HepG2 (cell line): ENCODE results near the gene TIPIN. TPM values are rescaled to one million over a fixed set of nuclear protein-coding genes. Genes with fewer than 3 reads are reported as not detected.

Source experiments
- BHLHE40 ChIP-seq: IDR thresholded peaks from 2 replicates; pipeline ENCODE4 v1.6.1; 2011; ENCODE audit warnings: low read length, improper control_type of control experiment
- CREM ChIP-seq, 2 experiments: sonication (generic) in 1 of 2; formaldehyde crosslinking in 1 of 2; IDR thresholded peaks; 2 replicates each; pipeline versions ENCODE4 v1.4.0 to v1.6.1; 2016 to 2020; ENCODE audit warnings: antibody characterized with exemption in 1 of 2, mild to moderate bottlenecking in 1 of 2, missing genetic modification reagents in 1 of 2
- EED ChIP-seq: sonication (generic); formaldehyde crosslinking; IDR thresholded peaks from 2 replicates; pipeline ENCODE4 v1.5.0; 2020; ENCODE audit warnings: mild to moderate bottlenecking, missing genetic modification reagents
- FIP1L1 ChIP-seq: fragments of 200-400 bp; formaldehyde crosslinking; IDR thresholded peaks from 2 replicates; pipeline ENCODE4 v1.6.1; 2018; ENCODE audit warnings: low read depth, mild to moderate bottlenecking, low read length, moderate library complexity, borderline replicate concordance; ENCODE audit not compliant: insufficient read depth
- GATAD1 ChIP-seq: IDR thresholded peaks from 2 replicates; pipeline ENCODE4 v1.6.1; 2016; ENCODE audit warnings: missing genetic modification reagents, missing compliant biosample characterization
- IRX3 ChIP-seq: sonication (generic); formaldehyde crosslinking; IDR thresholded peaks from 2 replicates; pipeline ENCODE4 v1.8.1; 2023; ENCODE audit warnings: mild to moderate bottlenecking, low read depth, missing genetic modification reagents, borderline replicate concordance
- KLF9 ChIP-seq: IDR thresholded peaks from 2 replicates; pipeline ENCODE4 v1.6.1; 2016; ENCODE audit warnings: low read depth
- NFE2L2 ChIP-seq: fragments of 150-350 bp; IDR thresholded peaks from 2 replicates; pipeline ENCODE4 v1.6.1; 2014; ENCODE audit warnings: low read length
- PLRG1 ChIP-seq: fragments of 450-650 bp; conservative IDR thresholded peaks from 2 replicates; pipeline ENCODE4 v1.6.1; 2016
- RARA ChIP-seq: IDR thresholded peaks from 2 replicates; pipeline ENCODE4 v1.6.1; 2016; ENCODE audit warnings: missing genetic modification reagents, missing compliant biosample characterization
- RBM39 ChIP-seq: fragments of 200-400 bp; formaldehyde crosslinking; IDR thresholded peaks from one replicate; pipeline ENCODE4 v1.6.1; 2018; ENCODE audit warnings: antibody characterized with exemption, mild to moderate bottlenecking, low read depth, low read length; ENCODE audit not compliant: poor library complexity, severe bottlenecking
- SOX5 ChIP-seq: IDR thresholded peaks from 2 replicates; pipeline ENCODE4 v1.6.1; 2016; ENCODE audit warnings: borderline replicate concordance
- SP1 ChIP-seq, 2 experiments: fragments of 450-650 bp in 1 of 2; sonication (generic) in 1 of 2; formaldehyde crosslinking in 1 of 2; IDR thresholded peaks; 2 replicates each; pipeline versions ENCODE4 v1.4.0 to v1.6.1; 2016 to 2020; ENCODE audit warnings: missing genetic modification reagents in 1 of 2
- SRSF9 ChIP-seq: fragments of 200-400 bp; formaldehyde crosslinking; IDR thresholded peaks from 2 replicates; pipeline ENCODE4 v1.6.1; 2018; ENCODE audit warnings: borderline replicate concordance, mild to moderate bottlenecking, low read depth, low read length; ENCODE audit not compliant: insufficient read depth, poor library complexity, severe bottlenecking
- TBX3 ChIP-seq: fragments of 450-650 bp; IDR thresholded peaks from 2 replicates; pipeline ENCODE4 v1.6.1; 2017; ENCODE audit warnings: antibody characterized with exemption, mild to moderate bottlenecking, inconsistent platforms, borderline replicate concordance
- TOPORS ChIP-seq: sonication (generic); formaldehyde crosslinking; IDR thresholded peaks from 2 replicates; pipeline ENCODE4 v1.8.0; 2023; ENCODE audit warnings: mild to moderate bottlenecking, missing genetic modification reagents
- ZC3H13 ChIP-seq: sonication (generic); formaldehyde crosslinking; IDR thresholded peaks from 2 replicates; pipeline ENCODE4 v1.8.1; 2023; ENCODE audit warnings: mild to moderate bottlenecking, missing genetic modification reagents, moderate library complexity
- ZNF550 ChIP-seq: sonication (generic); formaldehyde crosslinking; IDR thresholded peaks from 2 replicates; pipeline ENCODE4 v1.4.0; 2020; ENCODE audit warnings: mild to moderate bottlenecking, missing genetic modification reagents, borderline replicate concordance
- ZNF598 ChIP-seq: sonication (generic); formaldehyde crosslinking; IDR thresholded peaks from 2 replicates; pipeline ENCODE4 v1.5.1; 2020; ENCODE audit warnings: mild to moderate bottlenecking, missing genetic modification reagents, borderline replicate concordance
- ZNF780A ChIP-seq: sonication (generic); formaldehyde crosslinking; IDR thresholded peaks from 2 replicates; pipeline ENCODE4 v1.8.0; 2022; ENCODE audit warnings: mild to moderate bottlenecking, missing genetic modification reagents, moderate library complexity
- ZSCAN29 ChIP-seq: sonication (generic); formaldehyde crosslinking; conservative IDR thresholded peaks from 2 replicates; pipeline ENCODE4 v1.4.0; 2020; ENCODE audit warnings: mild to moderate bottlenecking, missing genetic modification reagents
- polyA plus RNA-seq, 8 experiments: library from polyadenylated mRNA; depleted of rRNA in 3 of 8; stranded (reverse) in 7 of 8; unstranded in 1 of 8; fragments of >200 nt; fragmentation: Illumina TruSeq in 4 of 8; extraction: Trizol in 4 of 8; gene quantifications; 2 replicates each; pipeline versions ENCODE4 v1.2.1 to v1.2.3, GENCODE V29; 2011 to 2016; ENCODE audit warnings: low read depth in 4 of 8, missing spikeins in 1 of 8, mixed read lengths in 1 of 8; ENCODE audit not compliant: insufficient read depth in 1 of 8
- total RNA-seq, 5 experiments: library from RNA; depleted of rRNA; stranded (reverse); fragments of >200 nt; fragmentation: Illumina TruSeq; extraction: Trizol; gene quantifications; 2 replicates each; pipeline ENCODE4 v1.2.3, GENCODE V29; 2016; ENCODE audit warnings: low read depth in 1 of 5
- TF ChIP-seq, protein P1 (sequence below): sonication (generic); formaldehyde crosslinking; IDR thresholded peaks from 2 replicates; pipeline ENCODE4 v1.8.1; 2023; ENCODE audit warnings: mild to moderate bottlenecking, inconsistent platforms, moderate library complexity, missing genetic modification reagents, borderline replicate concordance
- TF ChIP-seq, protein P2 (sequence below): sonication (generic); formaldehyde crosslinking; IDR thresholded peaks from 2 replicates; pipeline ENCODE4 v1.4.0; 2020; ENCODE audit warnings: mild to moderate bottlenecking, missing genetic modification reagents
- TF ChIP-seq, protein P3 (sequence below): sonication (generic); formaldehyde crosslinking; IDR thresholded peaks from 2 replicates; pipeline ENCODE4 v1.5.0; 2020; ENCODE audit warnings: mild to moderate bottlenecking, missing genetic modification reagents

Gene TIPIN
- total and polyA plus RNA-seq, 2 of the 13 experiments (the other 11 are each of a cell fraction or from before 2014, with no cell fraction given) = 2.7 to 28.6 TPM

DNA sequence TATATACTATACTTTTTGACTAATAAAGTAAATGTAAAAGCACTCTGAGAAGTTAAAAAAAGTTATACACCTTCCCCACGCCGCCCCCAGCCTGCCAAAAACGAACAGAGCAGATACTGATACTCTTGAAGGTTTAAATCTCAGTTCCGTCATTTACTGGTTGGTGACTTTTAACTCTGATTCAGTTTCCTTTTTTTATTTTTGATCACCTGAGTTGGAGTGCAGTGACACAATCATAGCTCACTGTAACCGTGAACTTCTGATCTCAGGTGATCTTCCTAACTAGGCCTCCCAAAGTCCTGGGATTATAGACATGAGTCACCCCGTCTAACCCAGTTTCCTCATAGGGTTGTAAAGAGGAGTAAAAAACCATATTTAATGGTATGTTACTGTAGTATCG is 3.3 kb upstream of the TIPIN start (continued):
- TF ChIP-seq TOPORS (no peak), NFE2L2 (no peak), SOX5 (CRISPR knock-in tag) (no peak), RARA (CRISPR knock-in tag) (peak; percentile 79), RBM39 (no peak), IRX3 (CRISPR knock-in tag) (no peak), BHLHE40 (peak; percentile 47; the same call in 1 of the 2 replicates), SP1 (IDR thresholded peaks at IDR 0.05) (no peak), SP1 (CRISPR knock-in tag; IDR thresholded peaks at IDR 0.05) (no peak), CREM (IDR thresholded peaks at IDR 0.05) (0 out of 2 replicates have a peak, but pooled peaks have one; percentile 16), CREM (CRISPR knock-in tag; IDR thresholded peaks at IDR 0.05) (no peak), KLF9 (CRISPR knock-in tag) (no peak), ZC3H13 (CRISPR knock-in tag) (no peak), EED (no peak), ZNF550 (no peak), ZNF598 (CRISPR knock-in tag) (no peak), PLRG1 (no peak), ZSCAN29 (no peak), TBX3 (no peak), SRSF9 (no peak), ZNF780A (CRISPR knock-in tag) (no peak), FIP1L1 (no peak), GATAD1 (CRISPR knock-in tag) (no peak)
- TF ChIP-seq, protein P1, sequence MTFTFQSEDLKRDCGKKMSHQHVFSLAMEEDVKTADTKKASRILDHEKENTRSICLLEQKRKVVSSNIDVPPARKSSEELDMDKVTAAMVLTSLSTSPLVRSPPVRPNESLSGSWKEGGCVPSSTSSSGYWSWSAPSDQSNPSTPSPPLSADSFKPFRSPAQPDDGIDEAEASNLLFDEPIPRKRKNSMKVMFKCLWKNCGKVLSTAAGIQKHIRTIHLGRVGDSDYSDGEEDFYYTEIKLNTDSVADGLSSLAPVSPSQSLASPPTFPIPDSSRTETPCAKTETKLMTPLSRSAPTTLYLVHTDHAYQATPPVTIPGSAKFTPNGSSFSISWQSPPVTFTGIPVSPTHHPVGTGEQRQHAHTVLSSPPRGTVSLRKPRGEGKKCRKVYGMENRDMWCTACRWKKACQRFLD (CRISPR knock-in tag) = no peak
- TF ChIP-seq, protein P2, sequence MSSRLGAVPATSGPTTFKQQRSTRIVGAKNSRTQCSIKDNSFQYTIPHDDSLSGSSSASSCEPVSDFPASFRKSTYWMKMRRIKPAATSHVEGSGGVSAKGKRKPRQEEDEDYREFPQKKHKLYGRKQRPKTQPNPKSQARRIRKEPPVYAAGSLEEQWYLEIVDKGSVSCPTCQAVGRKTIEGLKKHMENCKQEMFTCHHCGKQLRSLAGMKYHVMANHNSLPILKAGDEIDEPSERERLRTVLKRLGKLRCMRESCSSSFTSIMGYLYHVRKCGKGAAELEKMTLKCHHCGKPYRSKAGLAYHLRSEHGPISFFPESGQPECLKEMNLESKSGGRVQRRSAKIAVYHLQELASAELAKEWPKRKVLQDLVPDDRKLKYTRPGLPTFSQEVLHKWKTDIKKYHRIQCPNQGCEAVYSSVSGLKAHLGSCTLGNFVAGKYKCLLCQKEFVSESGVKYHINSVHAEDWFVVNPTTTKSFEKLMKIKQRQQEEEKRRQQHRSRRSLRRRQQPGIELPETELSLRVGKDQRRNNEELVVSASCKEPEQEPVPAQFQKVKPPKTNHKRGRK (CRISPR knock-in tag) = no peak
- TF ChIP-seq, protein P3, sequence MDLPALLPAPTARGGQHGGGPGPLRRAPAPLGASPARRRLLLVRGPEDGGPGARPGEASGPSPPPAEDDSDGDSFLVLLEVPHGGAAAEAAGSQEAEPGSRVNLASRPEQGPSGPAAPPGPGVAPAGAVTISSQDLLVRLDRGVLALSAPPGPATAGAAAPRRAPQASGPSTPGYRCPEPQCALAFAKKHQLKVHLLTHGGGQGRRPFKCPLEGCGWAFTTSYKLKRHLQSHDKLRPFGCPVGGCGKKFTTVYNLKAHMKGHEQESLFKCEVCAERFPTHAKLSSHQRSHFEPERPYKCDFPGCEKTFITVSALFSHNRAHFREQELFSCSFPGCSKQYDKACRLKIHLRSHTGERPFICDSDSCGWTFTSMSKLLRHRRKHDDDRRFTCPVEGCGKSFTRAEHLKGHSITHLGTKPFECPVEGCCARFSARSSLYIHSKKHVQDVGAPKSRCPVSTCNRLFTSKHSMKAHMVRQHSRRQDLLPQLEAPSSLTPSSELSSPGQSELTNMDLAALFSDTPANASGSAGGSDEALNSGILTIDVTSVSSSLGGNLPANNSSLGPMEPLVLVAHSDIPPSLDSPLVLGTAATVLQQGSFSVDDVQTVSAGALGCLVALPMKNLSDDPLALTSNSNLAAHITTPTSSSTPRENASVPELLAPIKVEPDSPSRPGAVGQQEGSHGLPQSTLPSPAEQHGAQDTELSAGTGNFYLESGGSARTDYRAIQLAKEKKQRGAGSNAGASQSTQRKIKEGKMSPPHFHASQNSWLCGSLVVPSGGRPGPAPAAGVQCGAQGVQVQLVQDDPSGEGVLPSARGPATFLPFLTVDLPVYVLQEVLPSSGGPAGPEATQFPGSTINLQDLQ (CRISPR knock-in tag) = no peak
